Dendritic cell treated with granulocyte-macrophage colony-stimulating factor and Interleukin-4, amounts not matched to agents 40 ng/mL and 50 ng/mL, for 4 days (primary cell): ENCODE data around the gene NCOA7.
"Not testable (repeated sequence)": the region's sequence is repeated elsewhere in the genome, so short reads cannot be mapped to it uniquely, and the experiment has no call there.

Experiments used
- H3K27ac Mint-ChIP-seq: one replicate; pipeline ENCODE4 v1.8.0; 2022; ENCODE audit warnings: mild to moderate bottlenecking, mixed read lengths
- H3K27me3 Mint-ChIP-seq: one replicate; pipeline ENCODE4 v1.8.0; 2022; ENCODE audit warnings: mild to moderate bottlenecking, mixed read lengths
- H3K36me3 Mint-ChIP-seq: one replicate; pipeline ENCODE4 v1.8.0; 2022; ENCODE audit warnings: low read depth, mixed read lengths
- H3K4me1 Mint-ChIP-seq: one replicate; pipeline ENCODE4 v1.8.0; 2022; ENCODE audit warnings: low read depth, mixed read lengths
- H3K4me3 Mint-ChIP-seq: one replicate; pipeline ENCODE4 v1.8.0; 2022; ENCODE audit warnings: mild to moderate bottlenecking, moderate library complexity, mixed read lengths
- H3K9me3 Mint-ChIP-seq: one replicate; pipeline ENCODE4 v1.8.0; 2022; ENCODE audit warnings: mixed read lengths
- intact Hi-C: fragments of 100-400 bp; cut with micrococcal nuclease; formaldehyde crosslinking; loops from one replicate; pipeline ENCODE4 v1.15.0; 2022

NCOA7 gene

GRCh38 chr6:125939026-125939425 lies 148.3 kb downstream of the NCOA7 start:
- intact Hi-C loops = no loop called here
- Mint-ChIP-seq H3K27me3 (no peaks in the 10 kb centered on the region), H3K36me3 (no peaks in the 10 kb centered on the region), H3K27ac (no peak overlapping the region), H3K4me1 (peaks cover 14% of the 10 kb centered on the region), H3K4me3 (no peak overlapping the region), H3K9me3 (no peaks in the 10 kb centered on the region)

- Mint-ChIP-seq H3K4me3 (no peak overlapping the region), H3K4me1 (peaks cover 19% of the 10 kb centered on the region), H3K27me3 (no peaks in the 10 kb centered on the region), H3K36me3 (no peaks in the 10 kb centered on the region), H3K27ac (no peak overlapping the region), H3K9me3 (no peaks in the 10 kb centered on the region)
- intact Hi-C loops = no loop called here
These were observed 149.0 kb downstream of the NCOA7 start for GRCh38 chr6:125939791-125940190.

GRCh38 chr6:125940247-125941041 lies 149.7 kb downstream of the NCOA7 start:
- Mint-ChIP-seq H3K36me3 (no peaks in the 10 kb centered on the region), H3K4me1 (peaks cover 19% of the 10 kb centered on the region), H3K27ac (no peak overlapping the region), H3K27me3 (no peaks in the 10 kb centered on the region), H3K9me3 (no peaks in the 10 kb centered on the region), H3K4me3 (no peak overlapping the region)
- intact Hi-C loops = no loop called here

- intact Hi-C loops = no loop called here
- peak overlapping the region; percentile 7 for H3K27ac Mint-ChIP-seq
- H3K4me3 Mint-ChIP-seq = no peak overlapping the region
- no peaks in the 10 kb centered on the region for H3K27me3 Mint-ChIP-seq
- no peaks in the 10 kb centered on the region for H3K36me3 Mint-ChIP-seq
- no peaks in the 10 kb centered on the region for H3K9me3 Mint-ChIP-seq
- peaks cover 31% of the 10 kb centered on the region for H3K4me1 Mint-ChIP-seq
These were observed 152.1 kb downstream of the NCOA7 start for GRCh38 chr6:125942672-125943527.

- Mint-ChIP-seq H3K27me3 (no peaks in the 10 kb centered on the region), H3K4me3 (no peak overlapping the region), H3K36me3 (no peaks in the 10 kb centered on the region), H3K4me1 (peaks cover 38% of the 10 kb centered on the region), H3K27ac (no peak overlapping the region), H3K9me3 (no peaks in the 10 kb centered on the region)
- intact Hi-C loops = no loop called here
These were observed 153.0 kb downstream of the NCOA7 start for GRCh38 chr6:125943528-125944433.

GRCh38 chr6:125944434-125944816 lies 153.7 kb downstream of the NCOA7 start:
- Mint-ChIP-seq H3K27ac (no peak overlapping the region), H3K4me1 (peaks cover 39% of the 10 kb centered on the region), H3K4me3 (no peak overlapping the region), H3K27me3 (no peaks in the 10 kb centered on the region), H3K36me3 (no peaks in the 10 kb centered on the region), H3K9me3 (no peaks in the 10 kb centered on the region)
- intact Hi-C loops = no loop called here

GRCh38 chr6:125944896-125945295 lies 154.1 kb downstream of the NCOA7 start:
- Mint-ChIP-seq H3K4me1 (peaks cover 39% of the 10 kb centered on the region), H3K4me3 (no peak overlapping the region), H3K36me3 (no peaks in the 10 kb centered on the region), H3K27me3 (no peaks in the 10 kb centered on the region), H3K9me3 (no peaks in the 10 kb centered on the region), H3K27ac (no peak overlapping the region)
- intact Hi-C loops = no loop called here

- Mint-ChIP-seq H3K36me3 (no peaks in the 10 kb centered on the region), H3K27ac (no peak overlapping the region), H3K4me3 (no peak overlapping the region), H3K27me3 (no peaks in the 10 kb centered on the region), H3K4me1 (peaks cover 39% of the 10 kb centered on the region), H3K9me3 (no peaks in the 10 kb centered on the region)
- intact Hi-C loops = no loop called here
These were observed 154.8 kb downstream of the NCOA7 start for GRCh38 chr6:125945378-125946141.

GRCh38 chr6:125947615-125948014 lies 156.9 kb downstream of the NCOA7 start:
- intact Hi-C loops = no loop called here
- no peaks in the 10 kb centered on the region for H3K36me3 Mint-ChIP-seq
- H3K4me3 Mint-ChIP-seq = no peak overlapping the region
- no peaks in the 10 kb centered on the region for H3K9me3 Mint-ChIP-seq
- no peaks in the 10 kb centered on the region for H3K27me3 Mint-ChIP-seq
- H3K27ac Mint-ChIP-seq = no peak overlapping the region
- H3K4me1 Mint-ChIP-seq = peaks cover 36% of the 10 kb centered on the region

- Mint-ChIP-seq H3K4me1 (peaks cover 30% of the 10 kb centered on the region), H3K27ac (no peak overlapping the region), H3K9me3 (no peaks in the 10 kb centered on the region), H3K4me3 (no peak overlapping the region), H3K36me3 (no peaks in the 10 kb centered on the region), H3K27me3 (no peaks in the 10 kb centered on the region)
- intact Hi-C loops = no loop called here
These were observed 157.7 kb downstream of the NCOA7 start for GRCh38 chr6:125948455-125948854.

- intact Hi-C loops = no loop called here
- Mint-ChIP-seq H3K27ac (no peak overlapping the region), H3K4me3 (no peak overlapping the region), H3K4me1 (peaks cover 24% of the 10 kb centered on the region), H3K9me3 (no peaks in the 10 kb centered on the region), H3K36me3 (no peaks in the 10 kb centered on the region), H3K27me3 (no peaks in the 10 kb centered on the region)
These were observed 158.3 kb downstream of the NCOA7 start for GRCh38 chr6:125949069-125949468.

GRCh38 chr6:125950293-125950692 lies 159.5 kb downstream of the NCOA7 start:
- Mint-ChIP-seq H3K4me1 (peaks cover 20% of the 10 kb centered on the region), H3K27ac (no peak overlapping the region), H3K4me3 (no peak overlapping the region), H3K9me3 (no peaks in the 10 kb centered on the region), H3K36me3 (no peaks in the 10 kb centered on the region), H3K27me3 (no peaks in the 10 kb centered on the region)
- intact Hi-C loops = no loop called here

- peaks cover 17% of the 10 kb centered on the region for H3K4me1 Mint-ChIP-seq
- H3K27me3 Mint-ChIP-seq, H3K27ac Mint-ChIP-seq, H3K36me3 Mint-ChIP-seq, H3K4me3 Mint-ChIP-seq, intact Hi-C loops, H3K9me3 Mint-ChIP-seq: not testable (repeated sequence)
These were observed 160.0 kb downstream of the NCOA7 start for GRCh38 chr6:125950716-125951115.
